H1 (cell line): ENCODE measurements around the gene CADM1. TPM values are rescaled to one million over a fixed set of nuclear protein-coding genes. Genes with fewer than 3 reads are reported as not detected.

ENCODE experiments used
- polyA plus RNA-seq, 7 experiments: library from polyadenylated mRNA; depleted of rRNA in 3 of 7; stranded (reverse) in 5 of 7; unstranded in 2 of 7; fragments of >200 nt in 5 of 7; fragments of 200-250 nt in 2 of 7; gene quantifications; 1 replicate in 5 of 7; 2 replicates in 1 of 7; 4 replicates in 1 of 7; pipeline versions ENCODE4 v1.2.1 to v1.2.3, GENCODE V29; 2011 to 2013; ENCODE audit warnings: missing spikeins in 2 of 7, mixed read lengths in 2 of 7
- total RNA-seq: library from RNA; stranded (reverse); fragmentation: NEBNext Ultra II Directional; extraction: Animal tissue kit (Norgen Biotek cat#: 25700); gene quantifications from 2 replicates; pipeline ENCODE4 v1.2.1, GENCODE V29; 2021
- TF ChIP-seq, protein P1 (sequence below): fragments of 300-600 bp; sonication (generic); IDR thresholded peaks from 2 replicates; pipeline ENCODE4 v1.7.1; 2012; ENCODE audit warnings: low read length, moderate library complexity, mild to moderate bottlenecking, inconsistent platforms; ENCODE audit not compliant: insufficient replicate concordance

The CADM1 gene
- total and polyA plus RNA-seq, 2 of the 8 experiments (the other 6 are each of a cell fraction or from before 2014, with no cell fraction given) = 8.3 to 25.3 TPM

DNA sequence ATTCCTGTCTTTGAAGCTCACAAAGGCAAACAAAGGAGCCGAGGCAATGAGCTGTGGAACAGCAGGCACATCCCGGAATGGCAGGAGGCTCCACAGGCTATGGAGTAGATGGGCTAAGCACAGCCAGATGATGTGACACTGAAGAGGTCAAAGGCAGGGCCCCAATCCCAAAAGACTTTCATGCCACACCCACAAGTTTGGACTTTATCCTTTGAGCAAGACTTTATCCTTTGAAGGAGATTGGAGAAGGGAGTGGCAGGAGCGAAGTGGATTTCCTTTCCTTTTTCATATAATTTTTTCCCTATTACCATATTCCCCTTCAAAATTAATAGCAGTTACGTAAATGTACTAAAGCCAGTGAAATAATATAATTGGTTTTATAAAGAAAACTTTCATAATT lies 379.4 kb downstream of the CADM1 start (continued):
- TF ChIP-seq, protein P1, sequence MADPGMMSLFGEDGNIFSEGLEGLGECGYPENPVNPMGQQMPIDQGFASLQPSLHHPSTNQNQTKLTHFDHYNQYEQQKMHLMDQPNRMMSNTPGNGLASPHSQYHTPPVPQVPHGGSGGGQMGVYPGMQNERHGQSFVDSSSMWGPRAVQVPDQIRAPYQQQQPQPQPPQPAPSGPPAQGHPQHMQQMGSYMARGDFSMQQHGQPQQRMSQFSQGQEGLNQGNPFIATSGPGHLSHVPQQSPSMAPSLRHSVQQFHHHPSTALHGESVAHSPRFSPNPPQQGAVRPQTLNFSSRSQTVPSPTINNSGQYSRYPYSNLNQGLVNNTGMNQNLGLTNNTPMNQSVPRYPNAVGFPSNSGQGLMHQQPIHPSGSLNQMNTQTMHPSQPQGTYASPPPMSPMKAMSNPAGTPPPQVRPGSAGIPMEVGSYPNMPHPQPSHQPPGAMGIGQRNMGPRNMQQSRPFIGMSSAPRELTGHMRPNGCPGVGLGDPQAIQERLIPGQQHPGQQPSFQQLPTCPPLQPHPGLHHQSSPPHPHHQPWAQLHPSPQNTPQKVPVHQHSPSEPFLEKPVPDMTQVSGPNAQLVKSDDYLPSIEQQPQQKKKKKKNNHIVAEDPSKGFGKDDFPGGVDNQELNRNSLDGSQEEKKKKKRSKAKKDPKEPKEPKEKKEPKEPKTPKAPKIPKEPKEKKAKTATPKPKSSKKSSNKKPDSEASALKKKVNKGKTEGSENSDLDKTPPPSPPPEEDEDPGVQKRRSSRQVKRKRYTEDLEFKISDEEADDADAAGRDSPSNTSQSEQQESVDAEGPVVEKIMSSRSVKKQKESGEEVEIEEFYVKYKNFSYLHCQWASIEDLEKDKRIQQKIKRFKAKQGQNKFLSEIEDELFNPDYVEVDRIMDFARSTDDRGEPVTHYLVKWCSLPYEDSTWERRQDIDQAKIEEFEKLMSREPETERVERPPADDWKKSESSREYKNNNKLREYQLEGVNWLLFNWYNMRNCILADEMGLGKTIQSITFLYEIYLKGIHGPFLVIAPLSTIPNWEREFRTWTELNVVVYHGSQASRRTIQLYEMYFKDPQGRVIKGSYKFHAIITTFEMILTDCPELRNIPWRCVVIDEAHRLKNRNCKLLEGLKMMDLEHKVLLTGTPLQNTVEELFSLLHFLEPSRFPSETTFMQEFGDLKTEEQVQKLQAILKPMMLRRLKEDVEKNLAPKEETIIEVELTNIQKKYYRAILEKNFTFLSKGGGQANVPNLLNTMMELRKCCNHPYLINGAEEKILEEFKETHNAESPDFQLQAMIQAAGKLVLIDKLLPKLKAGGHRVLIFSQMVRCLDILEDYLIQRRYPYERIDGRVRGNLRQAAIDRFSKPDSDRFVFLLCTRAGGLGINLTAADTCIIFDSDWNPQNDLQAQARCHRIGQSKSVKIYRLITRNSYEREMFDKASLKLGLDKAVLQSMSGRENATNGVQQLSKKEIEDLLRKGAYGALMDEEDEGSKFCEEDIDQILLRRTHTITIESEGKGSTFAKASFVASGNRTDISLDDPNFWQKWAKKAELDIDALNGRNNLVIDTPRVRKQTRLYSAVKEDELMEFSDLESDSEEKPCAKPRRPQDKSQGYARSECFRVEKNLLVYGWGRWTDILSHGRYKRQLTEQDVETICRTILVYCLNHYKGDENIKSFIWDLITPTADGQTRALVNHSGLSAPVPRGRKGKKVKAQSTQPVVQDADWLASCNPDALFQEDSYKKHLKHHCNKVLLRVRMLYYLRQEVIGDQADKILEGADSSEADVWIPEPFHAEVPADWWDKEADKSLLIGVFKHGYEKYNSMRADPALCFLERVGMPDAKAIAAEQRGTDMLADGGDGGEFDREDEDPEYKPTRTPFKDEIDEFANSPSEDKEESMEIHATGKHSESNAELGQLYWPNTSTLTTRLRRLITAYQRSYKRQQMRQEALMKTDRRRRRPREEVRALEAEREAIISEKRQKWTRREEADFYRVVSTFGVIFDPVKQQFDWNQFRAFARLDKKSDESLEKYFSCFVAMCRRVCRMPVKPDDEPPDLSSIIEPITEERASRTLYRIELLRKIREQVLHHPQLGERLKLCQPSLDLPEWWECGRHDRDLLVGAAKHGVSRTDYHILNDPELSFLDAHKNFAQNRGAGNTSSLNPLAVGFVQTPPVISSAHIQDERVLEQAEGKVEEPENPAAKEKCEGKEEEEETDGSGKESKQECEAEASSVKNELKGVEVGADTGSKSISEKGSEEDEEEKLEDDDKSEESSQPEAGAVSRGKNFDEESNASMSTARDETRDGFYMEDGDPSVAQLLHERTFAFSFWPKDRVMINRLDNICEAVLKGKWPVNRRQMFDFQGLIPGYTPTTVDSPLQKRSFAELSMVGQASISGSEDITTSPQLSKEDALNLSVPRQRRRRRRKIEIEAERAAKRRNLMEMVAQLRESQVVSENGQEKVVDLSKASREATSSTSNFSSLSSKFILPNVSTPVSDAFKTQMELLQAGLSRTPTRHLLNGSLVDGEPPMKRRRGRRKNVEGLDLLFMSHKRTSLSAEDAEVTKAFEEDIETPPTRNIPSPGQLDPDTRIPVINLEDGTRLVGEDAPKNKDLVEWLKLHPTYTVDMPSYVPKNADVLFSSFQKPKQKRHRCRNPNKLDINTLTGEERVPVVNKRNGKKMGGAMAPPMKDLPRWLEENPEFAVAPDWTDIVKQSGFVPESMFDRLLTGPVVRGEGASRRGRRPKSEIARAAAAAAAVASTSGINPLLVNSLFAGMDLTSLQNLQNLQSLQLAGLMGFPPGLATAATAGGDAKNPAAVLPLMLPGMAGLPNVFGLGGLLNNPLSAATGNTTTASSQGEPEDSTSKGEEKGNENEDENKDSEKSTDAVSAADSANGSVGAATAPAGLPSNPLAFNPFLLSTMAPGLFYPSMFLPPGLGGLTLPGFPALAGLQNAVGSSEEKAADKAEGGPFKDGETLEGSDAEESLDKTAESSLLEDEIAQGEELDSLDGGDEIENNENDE = no peak
